RWPE2 (cell line): ENCODE measurements around the gene GAPVD1.

Source experiments
- ATAC-seq: fragments of 200-7000 bp; cut with Tn5 transposase; 3 replicates; pipeline ENCODE4 v1.9.1; 2021; ENCODE audit warnings: low read depth
- DNase-seq: peaks from one replicate; pipeline ENCODE4 v3.0.0-alpha.2; 2020; ENCODE audit warnings: low spot score
- H3K27ac ChIP-seq: fragments of 450-650 bp; 2 replicates; pipeline ENCODE4 v1.5.1; 2017; ENCODE audit warnings: mild to moderate bottlenecking; ENCODE audit not compliant: poor library complexity, severe bottlenecking
- H3K27me3 ChIP-seq: fragments of 250-450 bp; sonication (Bioruptor Pico); 2 replicates; pipeline ENCODE4 v1.5.1; 2021; ENCODE audit warnings: mild to moderate bottlenecking, moderate library complexity; ENCODE audit not compliant: insufficient read depth, poor library complexity, severe bottlenecking
- H3K36me3 ChIP-seq: fragments of 250-450 bp; sonication (Bioruptor Pico); 2 replicates; pipeline ENCODE4 v1.5.1; 2020; ENCODE audit warnings: low read depth, mild to moderate bottlenecking, moderate library complexity
- H3K4me1 ChIP-seq: fragments of 250-450 bp; sonication (Bioruptor Pico); 2 replicates; pipeline ENCODE4 v1.5.1; 2021; ENCODE audit warnings: mild to moderate bottlenecking, moderate library complexity; ENCODE audit not compliant: insufficient read depth, poor library complexity, severe bottlenecking
- H3K4me3 ChIP-seq: fragments of 250-450 bp; sonication (Bioruptor Pico); 2 replicates; pipeline ENCODE4 v1.5.1; 2021; ENCODE audit warnings: mild to moderate bottlenecking, moderate library complexity; ENCODE audit not compliant: severe bottlenecking
- H3K9me3 ChIP-seq: fragments of 250-450 bp; sonication (Bioruptor Pico); 2 replicates; pipeline ENCODE4 v1.5.1; 2021; ENCODE audit warnings: mild to moderate bottlenecking, moderate library complexity; ENCODE audit not compliant: severe bottlenecking
- TF ChIP-seq, protein P1 (sequence below): fragments of 450-650 bp; IDR thresholded peaks from one replicate; pipeline ENCODE4 v1.5.1; 2017; ENCODE audit warnings: mild to moderate bottlenecking, moderate library complexity; ENCODE audit not compliant: poor library complexity, severe bottlenecking

GAPVD1 gene

DNA sequence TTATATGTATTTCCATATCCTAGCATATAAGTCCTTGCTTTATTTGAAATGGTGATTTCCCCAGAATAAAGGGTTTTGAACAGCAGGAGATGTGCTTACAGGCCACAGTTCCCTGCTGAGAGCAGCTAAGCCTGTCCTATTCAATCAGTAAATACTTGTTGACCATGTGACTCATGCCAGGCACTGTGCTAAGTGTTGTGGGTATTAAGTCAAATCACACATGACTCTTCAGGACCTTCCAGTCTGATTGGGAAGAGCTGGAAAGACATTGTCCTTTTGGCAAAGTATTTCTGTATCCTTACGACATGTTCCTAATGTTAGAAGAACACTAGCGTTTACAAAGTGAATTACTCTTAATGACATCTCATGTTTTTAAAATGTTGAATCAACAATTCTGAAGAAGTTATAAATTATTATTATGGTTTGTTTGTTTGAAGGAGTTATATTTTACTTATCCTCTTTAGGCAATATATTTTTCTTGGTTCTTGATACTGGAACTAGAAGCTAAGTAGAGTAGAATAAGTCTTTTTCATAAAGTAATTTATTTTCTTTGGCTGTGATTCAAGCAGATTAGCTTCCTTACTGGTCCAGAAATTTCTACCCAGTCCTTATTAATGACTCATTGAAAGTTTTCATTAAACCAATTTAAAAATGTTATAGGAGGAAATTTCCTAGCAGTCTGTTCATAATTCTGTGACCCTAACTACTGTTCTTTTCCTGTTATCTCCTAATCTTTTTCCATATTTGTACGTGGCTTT is 82.1 kb downstream of the GAPVD1 start:
- DNase-seq = no peak
- H3K27me3 ChIP-seq = no peaks in the 10 kb centered on the region
- H3K9me3 ChIP-seq = no peaks in the 10 kb centered on the region
- no peaks in the 10 kb centered on the region for H3K4me1 ChIP-seq
- H3K4me3 ChIP-seq = no peak overlapping the region
- H3K27ac ChIP-seq = no peak overlapping the region
- peaks cover 93% of the 10 kb centered on the region for H3K36me3 ChIP-seq
- peak; percentile 57; the same call in 1 of the 3 replicates for ATAC-seq
- TF ChIP-seq, protein P1, sequence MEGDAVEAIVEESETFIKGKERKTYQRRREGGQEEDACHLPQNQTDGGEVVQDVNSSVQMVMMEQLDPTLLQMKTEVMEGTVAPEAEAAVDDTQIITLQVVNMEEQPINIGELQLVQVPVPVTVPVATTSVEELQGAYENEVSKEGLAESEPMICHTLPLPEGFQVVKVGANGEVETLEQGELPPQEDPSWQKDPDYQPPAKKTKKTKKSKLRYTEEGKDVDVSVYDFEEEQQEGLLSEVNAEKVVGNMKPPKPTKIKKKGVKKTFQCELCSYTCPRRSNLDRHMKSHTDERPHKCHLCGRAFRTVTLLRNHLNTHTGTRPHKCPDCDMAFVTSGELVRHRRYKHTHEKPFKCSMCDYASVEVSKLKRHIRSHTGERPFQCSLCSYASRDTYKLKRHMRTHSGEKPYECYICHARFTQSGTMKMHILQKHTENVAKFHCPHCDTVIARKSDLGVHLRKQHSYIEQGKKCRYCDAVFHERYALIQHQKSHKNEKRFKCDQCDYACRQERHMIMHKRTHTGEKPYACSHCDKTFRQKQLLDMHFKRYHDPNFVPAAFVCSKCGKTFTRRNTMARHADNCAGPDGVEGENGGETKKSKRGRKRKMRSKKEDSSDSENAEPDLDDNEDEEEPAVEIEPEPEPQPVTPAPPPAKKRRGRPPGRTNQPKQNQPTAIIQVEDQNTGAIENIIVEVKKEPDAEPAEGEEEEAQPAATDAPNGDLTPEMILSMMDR = no peak

DNA sequence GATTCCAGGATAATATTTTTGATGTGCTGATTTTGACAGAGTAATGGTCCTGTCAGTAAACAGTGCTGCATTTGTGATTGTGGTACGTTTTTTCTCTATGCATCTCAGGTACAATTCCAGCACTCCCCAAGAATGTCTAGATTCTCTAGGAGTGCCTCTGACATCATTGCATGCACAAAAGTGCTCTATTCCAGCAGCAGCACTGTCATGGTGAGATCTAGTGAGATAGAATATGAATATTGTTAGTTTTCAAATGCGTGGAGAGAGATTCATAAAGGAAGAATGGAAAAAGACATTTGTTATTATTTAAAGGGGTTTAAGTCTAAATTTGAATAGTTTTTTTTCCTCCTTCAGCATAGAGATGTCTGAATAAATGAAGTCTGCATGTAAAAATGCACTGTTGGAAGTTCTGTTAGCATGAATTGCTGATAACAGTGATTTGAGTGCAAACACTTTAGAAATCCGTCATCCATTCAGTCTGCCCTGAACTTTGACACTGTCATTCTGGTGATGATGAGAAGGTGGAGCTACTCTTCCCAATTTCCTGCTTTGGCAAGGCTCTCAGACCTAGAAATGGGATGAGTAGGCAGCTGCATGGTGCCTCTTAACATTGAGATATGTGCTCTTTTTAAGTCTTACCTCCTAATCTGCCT is 84.6 kb downstream of the GAPVD1 start:
- TF ChIP-seq, protein P1 = no peak
- ATAC-seq (no peak), DNase-seq (no peak)
- Histone ChIP-seq H3K27ac (no peak overlapping the region), H3K36me3 (peaks cover 95% of the 10 kb centered on the region), H3K4me1 (no peaks in the 10 kb centered on the region), H3K27me3 (no peaks in the 10 kb centered on the region), H3K9me3 (no peaks in the 10 kb centered on the region), H3K4me3 (no peak overlapping the region)

DNA sequence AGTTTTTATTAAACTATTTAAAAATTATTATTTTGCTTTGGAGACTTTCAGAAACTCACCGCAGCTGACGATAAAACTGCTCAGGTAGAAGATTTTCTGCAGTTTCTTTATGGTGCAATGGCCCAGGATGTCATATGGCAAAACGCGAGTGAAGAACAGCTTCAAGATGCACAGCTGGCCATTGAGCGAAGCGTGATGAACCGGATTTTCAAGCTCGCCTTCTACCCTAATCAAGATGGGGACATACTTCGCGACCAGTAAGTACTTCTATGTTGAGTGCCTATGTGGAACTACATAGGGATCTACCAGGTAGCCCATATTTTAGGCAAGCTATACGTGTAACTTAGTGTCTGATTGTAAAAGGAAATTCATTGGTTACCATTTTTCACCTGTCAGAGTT is 94.0 kb downstream of the GAPVD1 start:
- H3K27ac ChIP-seq = no peak overlapping the region
- no peaks in the 10 kb centered on the region for H3K9me3 ChIP-seq
- H3K4me1 ChIP-seq = no peaks in the 10 kb centered on the region
- DNase-seq (no peak), ATAC-seq (no peak)
- peaks cover 95% of the 10 kb centered on the region for H3K36me3 ChIP-seq
- H3K27me3 ChIP-seq = no peaks in the 10 kb centered on the region
- TF ChIP-seq, protein P1 = no peak
- H3K4me3 ChIP-seq = no peak overlapping the region

DNA sequence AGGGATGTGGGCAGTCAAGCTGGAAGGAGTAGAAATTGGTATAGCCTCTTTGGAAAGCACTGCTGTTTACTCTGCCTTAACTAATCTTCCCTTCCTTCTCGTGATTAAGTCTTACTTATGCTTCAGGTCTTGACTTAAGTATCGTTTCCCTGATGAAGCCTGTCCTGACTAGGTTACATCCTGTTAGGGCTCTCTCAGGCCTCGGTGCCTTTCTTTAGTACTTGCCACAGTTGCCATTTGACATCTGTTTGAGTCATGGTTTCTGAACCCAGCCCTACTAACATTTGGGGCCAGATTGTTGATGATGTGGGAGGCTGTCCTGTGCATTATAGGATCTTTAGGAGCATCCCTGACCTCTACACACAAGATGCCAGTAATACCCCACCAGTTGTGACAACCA is 94.4 kb downstream of the GAPVD1 start:
- no peak for DNase-seq
- no peaks in the 10 kb centered on the region for H3K4me1 ChIP-seq
- TF ChIP-seq, protein P1 = no peak
- H3K4me3 ChIP-seq = no peak overlapping the region
- no peaks in the 10 kb centered on the region for H3K9me3 ChIP-seq
- no peaks in the 10 kb centered on the region for H3K27me3 ChIP-seq
- H3K36me3 ChIP-seq = peaks cover 95% of the 10 kb centered on the region
- no peak for ATAC-seq
- no peak overlapping the region for H3K27ac ChIP-seq

DNA sequence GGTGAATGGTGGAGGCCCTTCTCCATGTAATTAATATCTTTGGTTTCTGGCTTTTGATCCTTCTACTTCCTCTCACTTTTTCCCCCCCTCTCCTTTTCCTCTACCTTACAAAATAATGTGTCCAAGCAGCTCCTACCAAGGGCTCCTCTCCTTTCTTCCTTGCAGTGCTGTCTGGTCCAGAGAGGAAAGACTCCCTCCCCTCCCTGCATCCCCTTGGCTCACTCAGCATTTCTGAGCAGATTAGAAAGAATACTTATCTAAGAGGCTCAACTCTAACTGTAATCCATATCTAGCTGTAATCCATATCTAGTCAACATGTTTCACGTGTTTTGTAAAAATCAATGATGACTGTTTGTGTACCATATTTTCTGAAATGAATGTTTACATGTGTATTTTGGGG is 97.4 kb downstream of the GAPVD1 start:
- H3K27ac ChIP-seq = no peak overlapping the region
- H3K36me3 ChIP-seq = peaks cover 98% of the 10 kb centered on the region
- TF ChIP-seq, protein P1 = no peak
- H3K4me3 ChIP-seq = no peak overlapping the region
- ATAC-seq (no peak), DNase-seq (no peak)
- H3K27me3 ChIP-seq = no peaks in the 10 kb centered on the region
- H3K9me3 ChIP-seq = no peaks in the 10 kb centered on the region
- H3K4me1 ChIP-seq = no peaks in the 10 kb centered on the region
